HG03159 (cell line): ENCODE measurements around the gene ADAMTSL2.

Source experiments
- ATAC-seq: cut with Tn5 transposase; IDR thresholded peaks from one replicate; pipeline ENCODE4 v1.9.1; 2021; ENCODE audit warnings: mild to moderate bottlenecking, moderate library complexity; ENCODE audit not compliant: unreplicated experiment

Gene ADAMTSL2

GRCh38 chr9:133618726-133619125, 84.2 kb downstream of the ADAMTSL2 start:
- no peak for ATAC-seq

- ATAC-seq, result no peak
Observed at GRCh38 chr9:133619791-133620190, 85.3 kb downstream of the ADAMTSL2 start.

GRCh38 chr9:133621725-133622267, 87.3 kb downstream of the ADAMTSL2 start:
- no peak for ATAC-seq

GRCh38 chr9:133622555-133622954, 88.1 kb downstream of the ADAMTSL2 start:
- ATAC-seq, result no peak
